HEK293 (cell line): ENCODE data around the gene TM9SF1.

Experiments used
- CTCF ChIA-PET: fragments of 350-600 bp; formaldehyde crosslinking; extraction: SDS; loops from one replicate; lab custom pipeline; 2021; ENCODE audit warnings: antibody characterized with exemption; lab: Yijun Ruan, JAX
- POLR2A ChIA-PET: fragments of 300-600 bp; formaldehyde crosslinking; extraction: SDS; loops from one replicate; lab custom pipeline; 2020; ENCODE audit warnings: antibody characterized with exemption, inconsistent platforms; lab: Yijun Ruan, JAX
- H3K27ac ChIP-seq: fragments of 200-500 bp; sonication (Bioruptor generic); 2 replicates; pipeline ENCODE4 v1.5.1; 2014; ENCODE audit warnings: low read depth, low read length, control low read depth, inconsistent platforms; ENCODE audit errors: extremely low read depth
- H3K36me3 ChIP-seq, 2 experiments: fragments of 200-500 bp in 1 of 2; sonication (Bioruptor generic) in 1 of 2; 1 replicate in 1 of 2; 2 replicates in 1 of 2; pipeline ENCODE4 v1.5.1; 2014 to 2017; ENCODE audit warnings: inconsistent platforms in 2 of 2, low read length in 2 of 2; ENCODE audit not compliant: control insufficient read depth in 2 of 2, insufficient read depth in 1 of 2
- H3K4me1 ChIP-seq: fragments of 200-500 bp; sonication (Bioruptor generic); 2 replicates; pipeline ENCODE4 v1.5.1; 2014; ENCODE audit warnings: mild to moderate bottlenecking, low read length, inconsistent platforms; ENCODE audit not compliant: control insufficient read depth, insufficient read depth
- H3K4me3 ChIP-seq: 2 replicates; pipeline ENCODE4 v1.5.1; 2011; ENCODE audit warnings: low read depth, mild to moderate bottlenecking, control low read depth, low read length, moderate library complexity
- H3K9me3 ChIP-seq: fragments of 200-500 bp; sonication (Bioruptor generic); 2 replicates; pipeline ENCODE4 v1.5.1; 2014; ENCODE audit warnings: low read depth, low read length, inconsistent platforms; ENCODE audit not compliant: control insufficient read depth, insufficient read depth
- GLIS2 ChIP-seq: fragments of 450-650 bp; formaldehyde crosslinking; IDR thresholded peaks from 2 replicates; pipeline ENCODE4 v1.5.1; 2016; ENCODE audit warnings: missing biosample characterization, missing genetic modification characterization
- SALL2 ChIP-seq: fragments of 450-650 bp; formaldehyde crosslinking; IDR thresholded peaks from 2 replicates; pipeline ENCODE4 v1.5.0; 2017; ENCODE audit warnings: missing biosample characterization, mild to moderate bottlenecking, missing genetic modification characterization, borderline replicate concordance
- YY2 ChIP-seq: fragments of 450-650 bp; formaldehyde crosslinking; IDR thresholded peaks from 2 replicates; pipeline ENCODE4 v1.5.1; 2016; ENCODE audit warnings: missing biosample characterization, missing genetic modification characterization
- ZBTB17 ChIP-seq: fragments of 450-650 bp; formaldehyde crosslinking; IDR thresholded peaks from 2 replicates; pipeline ENCODE4 v1.5.1; 2016; ENCODE audit warnings: missing biosample characterization, missing genetic modification characterization
- ZEB2 ChIP-seq: fragments of 450-650 bp; formaldehyde crosslinking; IDR thresholded peaks from 2 replicates; pipeline ENCODE4 v1.5.1; 2016; ENCODE audit warnings: missing biosample characterization, missing genetic modification characterization
- ZFP41 ChIP-seq: fragments of 450-650 bp; formaldehyde crosslinking; IDR thresholded peaks from 2 replicates; pipeline ENCODE4 v1.5.1; 2016; ENCODE audit warnings: missing biosample characterization, missing genetic modification characterization, borderline replicate concordance
- ZNF132 ChIP-seq: fragments of 450-650 bp; formaldehyde crosslinking; IDR thresholded peaks from 2 replicates; pipeline ENCODE4 v1.5.1; 2017; ENCODE audit warnings: missing biosample characterization, missing genetic modification characterization, borderline replicate concordance
- ZNF138 ChIP-seq: fragments of 450-650 bp; formaldehyde crosslinking; IDR thresholded peaks from 2 replicates; pipeline ENCODE4 v1.5.1; 2016; ENCODE audit warnings: missing biosample characterization, missing genetic modification characterization, borderline replicate concordance
- ZNF302 ChIP-seq: fragments of 450-650 bp; formaldehyde crosslinking; IDR thresholded peaks from 2 replicates; pipeline ENCODE4 v1.5.1; 2016; ENCODE audit warnings: missing biosample characterization, missing genetic modification characterization, low read depth
- ZNF404 ChIP-seq: fragments of 450-650 bp; formaldehyde crosslinking; IDR thresholded peaks from 2 replicates; pipeline ENCODE4 v1.5.1; 2017; ENCODE audit warnings: missing biosample characterization, missing genetic modification characterization
- ZNF433 ChIP-seq: fragments of 450-650 bp; formaldehyde crosslinking; IDR thresholded peaks from 2 replicates; pipeline ENCODE4 v1.5.1; 2016; ENCODE audit warnings: missing biosample characterization, missing genetic modification characterization, low read depth
- ZNF48 ChIP-seq: fragments of 450-650 bp; formaldehyde crosslinking; IDR thresholded peaks from 2 replicates; pipeline ENCODE4 v1.5.1; 2016; ENCODE audit warnings: missing biosample characterization, missing genetic modification characterization
- ZNF626 ChIP-seq: fragments of 450-650 bp; sonication (Bioruptor Pico); formaldehyde crosslinking; IDR thresholded peaks from 2 replicates; pipeline ENCODE4 v1.5.1; 2018; ENCODE audit warnings: missing biosample characterization, missing genetic modification characterization, inconsistent platforms
- ZNF654 ChIP-seq: fragments of 450-650 bp; formaldehyde crosslinking; IDR thresholded peaks from 2 replicates; pipeline ENCODE4 v1.5.1; 2016; ENCODE audit warnings: low read depth, missing biosample characterization, missing genetic modification characterization
- ZNF707 ChIP-seq: fragments of 450-650 bp; formaldehyde crosslinking; IDR thresholded peaks from 2 replicates; pipeline ENCODE4 v1.5.1; 2016; ENCODE audit warnings: missing biosample characterization, missing genetic modification characterization
- ZXDB ChIP-seq: fragments of 450-650 bp; formaldehyde crosslinking; IDR thresholded peaks from 2 replicates; pipeline ENCODE4 v1.5.1; 2016; ENCODE audit warnings: missing biosample characterization, missing genetic modification characterization
- TF ChIP-seq, protein P1 (sequence below): fragments of 450-650 bp; formaldehyde crosslinking; IDR thresholded peaks from 2 replicates; pipeline ENCODE4 v1.5.1; 2016; ENCODE audit warnings: missing biosample characterization, missing genetic modification characterization
- TF ChIP-seq, protein P2 (sequence below): fragments of 450-650 bp; IDR thresholded peaks from 2 replicates; pipeline ENCODE4 v1.5.1; 2018; ENCODE audit warnings: missing biosample characterization, mild to moderate bottlenecking, missing genetic modification characterization
- TF ChIP-seq, protein P3 (sequence below): fragments of 450-650 bp; formaldehyde crosslinking; IDR thresholded peaks from 2 replicates; pipeline ENCODE4 v1.5.1; 2017; ENCODE audit warnings: missing biosample characterization, mild to moderate bottlenecking, missing genetic modification characterization, moderate library complexity

TM9SF1 gene

DNA sequence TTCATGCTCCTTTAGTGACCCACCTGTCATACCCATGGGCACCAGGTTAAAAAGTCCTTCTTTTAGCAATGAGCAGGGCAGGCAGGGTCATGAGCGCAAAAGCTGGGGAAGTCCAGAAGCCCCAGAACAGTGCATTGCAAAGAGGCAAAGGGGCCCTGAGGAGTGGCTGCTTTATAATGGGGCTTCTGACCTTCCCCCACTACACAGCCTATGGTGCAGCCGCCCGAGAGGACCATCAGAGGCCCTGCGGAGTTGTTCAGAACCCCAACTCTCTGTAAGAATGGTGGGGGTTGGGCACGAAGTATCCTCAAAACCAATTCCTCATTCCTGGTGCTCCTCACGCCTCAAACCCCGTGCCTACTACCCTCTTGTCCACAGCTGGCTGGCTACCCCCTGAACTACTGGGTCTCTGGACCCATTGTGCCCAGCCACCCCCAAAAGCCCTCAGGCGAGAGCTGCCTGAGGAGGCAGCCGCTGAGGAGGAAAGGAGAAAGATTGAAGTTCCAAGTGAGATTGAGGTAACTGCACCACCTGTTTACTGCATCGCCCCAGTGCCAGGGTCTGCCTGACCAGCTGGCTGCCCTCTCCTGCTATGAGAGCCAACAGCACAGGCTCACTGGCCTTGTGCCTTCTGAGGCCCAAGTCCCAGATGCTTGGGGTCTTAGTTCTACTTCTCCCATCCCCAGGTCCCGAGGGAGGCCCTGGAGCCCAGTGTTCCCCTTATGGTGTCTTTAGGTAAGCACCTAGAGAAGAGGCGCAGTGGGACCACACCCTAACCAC lies 16.7 kb downstream of the TM9SF1 start:
- POLR2A ChIA-PET = interaction anchor here (1.0 to 2.0 kb wide), 4 partner anchors 8 to 65 kb away, joined by 3 to 8 read pairs (median 4); partner anchors contain the start of genes IRF9 and RNF31
- Histone ChIP-seq H3K9me3 (no peaks in the 10 kb centered on the region), H3K4me1 (no peaks in the 10 kb centered on the region), H3K36me3 (peaks cover 0 to 70% of the 10 kb centered on the region in 2 experiments; a peak in 2 of 3 replicates), H3K4me3 (no peak overlapping the region), H3K27ac (no peak overlapping the region)
- TF ChIP-seq ZBTB17 (tag by site-specific recombination) (no peak), SALL2 (tag by site-specific recombination) (no peak), ZNF132 (tag by site-specific recombination) (no peak), ZNF433 (tag by site-specific recombination) (no peak), ZNF626 (tag by site-specific recombination) (no peak)
- TF ChIP-seq, protein P1, sequence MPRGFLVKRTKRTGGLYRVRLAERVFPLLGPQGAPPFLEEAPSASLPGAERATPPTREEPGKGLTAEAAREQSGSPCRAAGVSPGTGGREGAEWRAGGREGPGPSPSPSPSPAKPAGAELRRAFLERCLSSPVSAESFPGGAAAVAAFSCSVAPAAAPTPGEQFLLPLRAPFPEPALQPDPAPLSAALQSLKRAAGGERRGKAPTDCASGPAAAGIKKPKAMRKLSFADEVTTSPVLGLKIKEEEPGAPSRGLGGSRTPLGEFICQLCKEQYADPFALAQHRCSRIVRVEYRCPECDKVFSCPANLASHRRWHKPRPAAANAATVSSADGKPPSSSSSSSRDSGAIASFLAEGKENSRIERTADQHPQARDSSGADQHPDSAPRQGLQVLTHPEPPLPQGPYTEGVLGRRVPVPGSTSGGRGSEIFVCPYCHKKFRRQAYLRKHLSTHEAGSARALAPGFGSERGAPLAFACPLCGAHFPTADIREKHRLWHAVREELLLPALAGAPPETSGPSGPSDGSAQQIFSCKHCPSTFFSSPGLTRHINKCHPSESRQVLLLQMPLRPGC (tag by site-specific recombination) = no peak
- CTCF ChIA-PET = interaction anchor here (0.6 to 1.7 kb wide), 2 partner anchors 120 to 153 kb away, joined by 4 to 5 read pairs; no protein-coding TSS in a partner anchor

DNA sequence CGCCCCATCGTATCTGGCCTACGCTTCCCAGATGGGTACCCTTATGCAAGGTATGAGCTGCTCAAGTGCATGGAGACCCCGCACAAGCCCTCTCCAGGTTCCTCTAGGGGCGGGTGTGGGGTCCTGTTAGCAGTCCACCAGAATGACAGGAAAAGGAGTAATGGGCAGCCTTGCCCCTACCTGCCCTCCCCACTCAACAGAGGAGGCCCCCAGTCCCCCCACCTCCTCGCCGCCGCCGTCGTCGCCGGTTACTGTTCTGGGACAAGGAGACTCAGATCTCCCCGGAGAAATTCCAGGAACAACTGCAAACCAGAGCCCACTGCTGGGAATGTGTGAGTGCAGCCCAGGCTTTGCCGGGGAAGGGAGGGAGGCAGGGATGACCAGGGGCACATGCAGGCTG lies 17.4 kb downstream of the TM9SF1 start:
- H3K36me3 ChIP-seq = peaks cover 0 to 67% of the 10 kb centered on the region in 2 experiments; a peak in 2 of 3 replicates

More for the DNA sequence above, 17.4 kb downstream of the TM9SF1 start:
- H3K27ac ChIP-seq = no peak overlapping the region
- TF ChIP-seq ZNF707 (tag by site-specific recombination) = no peak
- no peak for TF ChIP-seq ZNF654 (tag by site-specific recombination)
- no peak for TF ChIP-seq ZXDB
- TF ChIP-seq ZFP41 (tag by site-specific recombination) = no peak
- TF ChIP-seq ZNF48 = no peak
- TF ChIP-seq ZNF138 = no peak
- no peak for TF ChIP-seq YY2 (tag by site-specific recombination)
- TF ChIP-seq, protein P2, sequence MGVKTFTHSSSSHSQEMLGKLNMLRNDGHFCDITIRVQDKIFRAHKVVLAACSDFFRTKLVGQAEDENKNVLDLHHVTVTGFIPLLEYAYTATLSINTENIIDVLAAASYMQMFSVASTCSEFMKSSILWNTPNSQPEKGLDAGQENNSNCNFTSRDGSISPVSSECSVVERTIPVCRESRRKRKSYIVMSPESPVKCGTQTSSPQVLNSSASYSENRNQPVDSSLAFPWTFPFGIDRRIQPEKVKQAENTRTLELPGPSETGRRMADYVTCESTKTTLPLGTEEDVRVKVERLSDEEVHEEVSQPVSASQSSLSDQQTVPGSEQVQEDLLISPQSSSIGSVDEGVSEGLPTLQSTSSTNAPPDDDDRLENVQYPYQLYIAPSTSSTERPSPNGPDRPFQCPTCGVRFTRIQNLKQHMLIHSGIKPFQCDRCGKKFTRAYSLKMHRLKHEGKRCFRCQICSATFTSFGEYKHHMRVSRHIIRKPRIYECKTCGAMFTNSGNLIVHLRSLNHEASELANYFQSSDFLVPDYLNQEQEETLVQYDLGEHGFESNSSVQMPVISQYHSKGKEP (tag by site-specific recombination) = no peak
- no peak for TF ChIP-seq GLIS2 (tag by site-specific recombination)
- TF ChIP-seq ZNF302 = no peak
- TF ChIP-seq ZEB2 = no peak
- TF ChIP-seq, protein P3, sequence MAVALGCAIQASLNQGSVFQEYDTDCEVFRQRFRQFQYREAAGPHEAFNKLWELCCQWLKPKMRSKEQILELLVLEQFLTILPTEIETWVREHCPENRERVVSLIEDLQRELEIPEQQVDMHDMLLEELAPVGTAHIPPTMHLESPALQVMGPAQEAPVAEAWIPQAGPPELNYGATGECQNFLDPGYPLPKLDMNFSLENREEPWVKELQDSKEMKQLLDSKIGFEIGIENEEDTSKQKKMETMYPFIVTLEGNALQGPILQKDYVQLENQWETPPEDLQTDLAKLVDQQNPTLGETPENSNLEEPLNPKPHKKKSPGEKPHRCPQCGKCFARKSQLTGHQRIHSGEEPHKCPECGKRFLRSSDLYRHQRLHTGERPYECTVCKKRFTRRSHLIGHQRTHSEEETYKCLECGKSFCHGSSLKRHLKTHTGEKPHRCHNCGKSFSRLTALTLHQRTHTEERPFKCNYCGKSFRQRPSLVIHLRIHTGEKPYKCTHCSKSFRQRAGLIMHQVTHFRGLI = no peak
- TF ChIP-seq ZNF404 (tag by site-specific recombination) = no peak
- ChIA-PET POLR2A (interaction anchor here (0.9 to 1.3 kb wide), 3 partner anchors 17 to 63 kb away, joined by 3 to 4 read pairs (median 4); partner anchors contain the start of genes DCAF11, IRF9, NRL and RNF31), CTCF (no interaction called here)
- H3K9me3 ChIP-seq = no peaks in the 10 kb centered on the region
- H3K4me1 ChIP-seq = no peaks in the 10 kb centered on the region
- H3K4me3 ChIP-seq = no peak overlapping the region
